ENCODE data around the gene TBC1D16. TPM values are rescaled to one million over a fixed set of nuclear protein-coding genes. Genes with fewer than 3 reads are reported as not detected.
A peak's percentile ranks its signal among the peaks of the same experiment; 100 is the strongest.

The TBC1D16 gene
- polyA plus RNA-seq, 1 experiment = 9.0 TPM

DNA sequence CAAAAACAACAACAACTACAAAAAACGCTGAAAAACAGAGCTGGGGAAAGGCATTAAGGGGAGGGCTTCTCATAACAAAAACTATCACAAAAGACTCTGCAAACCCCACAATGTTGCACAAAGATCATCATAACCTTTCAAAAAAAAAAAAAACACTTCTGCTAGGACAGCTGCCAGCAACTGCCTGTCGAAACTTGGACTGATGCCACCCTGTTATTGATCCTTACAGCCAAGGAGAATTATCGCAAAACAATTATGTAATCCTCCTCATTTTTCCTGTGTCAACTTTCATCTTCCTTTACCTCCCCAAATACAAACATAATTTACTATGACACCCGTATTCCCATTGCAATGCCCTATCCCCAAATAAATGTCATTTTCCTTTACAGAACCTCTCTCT is 10.0 kb upstream of the TBC1D16 start:
- no peak for DNase-seq (ENCODE audit: low read depth)
- TF ChIP-seq, protein P1, sequence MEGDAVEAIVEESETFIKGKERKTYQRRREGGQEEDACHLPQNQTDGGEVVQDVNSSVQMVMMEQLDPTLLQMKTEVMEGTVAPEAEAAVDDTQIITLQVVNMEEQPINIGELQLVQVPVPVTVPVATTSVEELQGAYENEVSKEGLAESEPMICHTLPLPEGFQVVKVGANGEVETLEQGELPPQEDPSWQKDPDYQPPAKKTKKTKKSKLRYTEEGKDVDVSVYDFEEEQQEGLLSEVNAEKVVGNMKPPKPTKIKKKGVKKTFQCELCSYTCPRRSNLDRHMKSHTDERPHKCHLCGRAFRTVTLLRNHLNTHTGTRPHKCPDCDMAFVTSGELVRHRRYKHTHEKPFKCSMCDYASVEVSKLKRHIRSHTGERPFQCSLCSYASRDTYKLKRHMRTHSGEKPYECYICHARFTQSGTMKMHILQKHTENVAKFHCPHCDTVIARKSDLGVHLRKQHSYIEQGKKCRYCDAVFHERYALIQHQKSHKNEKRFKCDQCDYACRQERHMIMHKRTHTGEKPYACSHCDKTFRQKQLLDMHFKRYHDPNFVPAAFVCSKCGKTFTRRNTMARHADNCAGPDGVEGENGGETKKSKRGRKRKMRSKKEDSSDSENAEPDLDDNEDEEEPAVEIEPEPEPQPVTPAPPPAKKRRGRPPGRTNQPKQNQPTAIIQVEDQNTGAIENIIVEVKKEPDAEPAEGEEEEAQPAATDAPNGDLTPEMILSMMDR (IDR thresholded peaks at IDR 0.05; ENCODE audit: insufficient read depth, low read depth, low read length) = no peak
- POLR2A ChIA-PET = no interaction called here

DNA sequence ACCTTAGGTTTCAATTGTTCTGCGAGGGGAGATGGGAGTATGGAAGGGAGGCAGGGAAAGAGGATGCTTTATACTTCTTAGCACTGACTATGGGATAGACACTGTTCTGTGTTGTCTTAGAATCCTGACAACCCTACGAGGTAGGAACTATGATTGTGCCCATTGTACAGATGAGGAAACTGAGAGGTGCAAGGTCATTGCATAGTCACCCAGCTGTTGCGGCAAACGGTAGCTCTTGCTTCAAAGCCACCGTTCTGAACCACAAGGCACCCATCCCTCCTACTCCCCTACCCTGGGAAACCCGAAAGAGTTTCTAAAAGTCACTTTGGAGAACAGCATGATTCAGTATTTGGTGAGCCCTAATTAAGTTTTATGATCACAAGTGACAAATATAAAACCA is 8.3 kb upstream of the TBC1D16 start:
- POLR2A ChIA-PET = no interaction called here
- DNase-seq (ENCODE audit: low read depth) = no peak
- H3K4me3 ChIP-seq (ENCODE audit: low read depth, low read length) = no peak overlapping the region
- H3K36me3 ChIP-seq (ENCODE audit: control insufficient read depth, insufficient read depth, low read length) = no peaks in the 10 kb centered on the region; the same call in none of the 2 replicates
- no peaks in the 10 kb centered on the region for H3K27me3 ChIP-seq (ENCODE audit: control insufficient read depth, insufficient read depth, low read length)
- CTCF ChIA-PET = no interaction called here
- TF ChIP-seq, protein P1 (IDR thresholded peaks at IDR 0.05; ENCODE audit: insufficient read depth, low read depth, low read length) = no peak

More for the DNA sequence above, 10.0 kb upstream of the TBC1D16 start:
- Histone ChIP-seq H3K27me3 (ENCODE audit: control insufficient read depth, insufficient read depth, low read length) (no peaks in the 10 kb centered on the region), H3K4me3 (ENCODE audit: low read depth, low read length) (no peak overlapping the region), H3K36me3 (ENCODE audit: control insufficient read depth, insufficient read depth, low read length) (peaks cover under 1% of the 10 kb centered on the region)
- CTCF ChIA-PET = interaction anchor here (1.4 kb wide), 1 partner anchor 37 kb away, joined by 4 read pairs; no protein-coding TSS in a partner anchor

DNA sequence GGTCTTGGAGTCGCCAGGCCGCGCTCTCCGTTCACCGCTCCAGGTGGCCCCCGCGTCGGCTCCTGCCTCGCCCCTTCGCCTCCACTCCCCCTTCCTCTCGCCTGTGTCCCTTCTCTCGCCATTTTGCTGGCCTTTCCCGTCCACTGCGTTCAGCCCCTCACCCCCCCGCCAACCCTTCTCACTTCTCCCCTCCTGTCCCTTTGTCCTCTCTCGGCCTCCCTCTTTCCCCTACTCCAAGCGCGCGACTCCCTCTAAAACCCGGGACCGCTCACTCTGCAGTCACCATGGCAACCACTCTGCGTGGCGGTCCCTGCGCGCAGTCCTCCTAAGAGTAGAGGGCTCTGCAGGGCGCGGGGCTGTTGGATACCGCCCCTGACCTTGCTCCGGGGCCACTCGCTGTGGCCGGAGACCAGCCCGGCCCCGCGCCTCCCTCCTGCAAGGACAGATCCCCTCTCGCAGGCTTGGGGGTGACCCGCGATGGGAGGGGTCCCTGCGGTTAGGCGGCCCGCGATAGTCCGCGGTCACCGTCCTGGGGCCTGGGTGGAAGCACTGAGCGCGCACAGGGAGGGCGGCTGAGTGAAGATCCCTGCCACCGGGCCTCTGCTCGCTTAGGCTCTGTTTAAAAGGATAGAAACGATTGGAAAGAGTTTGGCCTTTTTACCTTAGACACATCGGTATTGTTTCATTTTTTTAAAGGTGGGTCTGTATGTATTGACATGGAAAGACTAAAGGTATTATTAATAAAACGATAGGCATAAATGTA is 1.2 kb upstream of the TBC1D16 start:
- CTCF ChIA-PET = no interaction called here

DNA sequence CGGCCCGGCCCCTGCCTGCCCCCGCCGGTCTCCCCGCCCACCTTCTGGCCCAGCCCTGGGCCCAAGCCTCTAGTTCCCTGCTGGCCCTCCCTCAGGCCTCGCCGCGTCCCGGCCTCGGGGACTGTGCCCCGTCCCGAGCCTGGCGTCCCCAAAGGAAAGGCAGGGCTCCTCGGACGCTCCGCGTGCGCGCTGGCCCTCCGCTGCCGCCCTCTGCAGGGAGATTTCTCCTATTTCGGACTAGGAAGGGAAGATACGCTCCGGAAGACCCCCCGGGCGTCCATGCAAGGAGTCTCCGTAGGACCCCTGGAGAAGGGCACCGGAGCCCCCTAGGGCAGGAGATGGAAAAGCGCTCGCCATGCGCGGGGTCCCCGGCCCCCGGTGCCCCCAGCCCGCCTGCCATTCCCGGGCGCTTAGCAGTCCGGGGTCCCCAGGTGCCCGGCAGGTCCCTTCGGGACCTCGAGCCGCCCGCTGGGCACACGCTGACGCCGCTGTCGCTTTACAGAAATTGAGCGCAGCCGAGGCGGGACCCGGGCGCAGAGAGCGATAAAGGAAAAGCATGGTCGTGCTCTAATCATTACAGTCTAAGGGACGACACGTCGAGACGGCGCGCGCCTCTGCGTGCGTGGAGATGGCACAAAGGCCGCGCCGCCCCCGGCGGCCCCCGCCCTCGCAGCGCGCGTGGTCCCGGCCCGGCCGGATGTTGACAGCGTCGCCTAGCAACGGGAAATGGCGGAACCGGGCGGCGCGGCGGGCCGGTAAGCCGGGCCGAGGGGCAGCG is 454 bp upstream of the TBC1D16 start, which contains the start of gene CCDC40:
TSS of gene CCDC40 (plus strand) at position 706 of the 778 bp plus-strand sequence. CDS start at position 727, 21 bp downstream.
- POLR2A ChIA-PET = no interaction called here
- CTCF ChIA-PET = no interaction called here
- Histone ChIP-seq H3K4me3 (ENCODE audit: low read depth, low read length) (peak within 1 kb of the TSS; percentile 98), H3K36me3 (ENCODE audit: control insufficient read depth, insufficient read depth, low read length) (no peaks in the 10 kb centered on the region; the same call in 1 of the 2 replicates), H3K27me3 (ENCODE audit: control insufficient read depth, insufficient read depth, low read length) (no peaks in the 10 kb centered on the region)
- no peak for DNase-seq (ENCODE audit: low read depth)
- TF ChIP-seq, protein P1 (IDR thresholded peaks at IDR 0.05; ENCODE audit: insufficient read depth, low read depth, low read length) = no peak

More for the DNA sequence above, 1.2 kb upstream of the TBC1D16 start:
- POLR2A ChIA-PET = no interaction called here
- DNase-seq (ENCODE audit: low read depth) = no peak
- TF ChIP-seq, protein P1 (IDR thresholded peaks at IDR 0.05; ENCODE audit: insufficient read depth, low read depth, low read length) = no peak
- Histone ChIP-seq H3K27me3 (ENCODE audit: control insufficient read depth, insufficient read depth, low read length) (no peaks in the 10 kb centered on the region), H3K36me3 (ENCODE audit: control insufficient read depth, insufficient read depth, low read length) (no peaks in the 10 kb centered on the region; the same call in 1 of the 2 replicates), H3K4me3 (ENCODE audit: low read depth, low read length) (peak overlapping the region; percentile 98)
